ENCODE data around the gene AGAP1.
A peak's percentile ranks its signal among the peaks of the same experiment; 100 is the strongest.

AGAP1 gene

GRCh38 chr2:235958221-235958930, 464.5 kb downstream of the AGAP1 start:
- TF ChIP-seq, protein P1, sequence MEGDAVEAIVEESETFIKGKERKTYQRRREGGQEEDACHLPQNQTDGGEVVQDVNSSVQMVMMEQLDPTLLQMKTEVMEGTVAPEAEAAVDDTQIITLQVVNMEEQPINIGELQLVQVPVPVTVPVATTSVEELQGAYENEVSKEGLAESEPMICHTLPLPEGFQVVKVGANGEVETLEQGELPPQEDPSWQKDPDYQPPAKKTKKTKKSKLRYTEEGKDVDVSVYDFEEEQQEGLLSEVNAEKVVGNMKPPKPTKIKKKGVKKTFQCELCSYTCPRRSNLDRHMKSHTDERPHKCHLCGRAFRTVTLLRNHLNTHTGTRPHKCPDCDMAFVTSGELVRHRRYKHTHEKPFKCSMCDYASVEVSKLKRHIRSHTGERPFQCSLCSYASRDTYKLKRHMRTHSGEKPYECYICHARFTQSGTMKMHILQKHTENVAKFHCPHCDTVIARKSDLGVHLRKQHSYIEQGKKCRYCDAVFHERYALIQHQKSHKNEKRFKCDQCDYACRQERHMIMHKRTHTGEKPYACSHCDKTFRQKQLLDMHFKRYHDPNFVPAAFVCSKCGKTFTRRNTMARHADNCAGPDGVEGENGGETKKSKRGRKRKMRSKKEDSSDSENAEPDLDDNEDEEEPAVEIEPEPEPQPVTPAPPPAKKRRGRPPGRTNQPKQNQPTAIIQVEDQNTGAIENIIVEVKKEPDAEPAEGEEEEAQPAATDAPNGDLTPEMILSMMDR (IDR thresholded peaks at IDR 0.05; ENCODE audit: poor library complexity, severe bottlenecking) = no peak
- no peak for ATAC-seq (ENCODE audit: low read depth)

DNA sequence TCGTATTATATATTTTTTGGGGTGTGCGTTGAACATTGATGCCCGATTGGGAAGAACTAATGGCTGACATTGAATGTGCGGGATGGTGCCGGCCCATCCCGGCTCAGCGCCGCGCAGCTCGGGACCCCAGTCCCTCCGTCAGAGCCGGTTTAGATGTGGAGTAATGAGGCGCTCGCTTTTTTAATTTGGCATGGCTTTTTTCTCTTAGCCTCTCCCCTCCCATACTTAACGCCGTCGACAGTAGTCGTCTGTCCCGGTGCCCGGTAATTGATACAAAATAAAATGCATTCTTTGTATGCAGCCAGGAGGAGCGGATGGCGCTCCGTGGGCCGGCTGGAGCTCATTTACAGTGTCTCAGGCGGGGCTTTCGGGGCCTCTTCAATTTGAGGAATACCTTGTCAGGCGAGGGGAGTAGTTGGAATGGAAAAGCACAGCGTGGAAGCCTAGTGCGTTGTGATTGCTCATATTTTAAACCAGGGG, 465.1 kb downstream of the AGAP1 start:
- Histone ChIP-seq H3K36me3 (ENCODE audit: low read depth) (no peaks in the 10 kb centered on the region), H3K27me3 (ENCODE audit: insufficient read depth, poor library complexity, severe bottlenecking) (no peaks in the 10 kb centered on the region), H3K4me3 (ENCODE audit: severe bottlenecking) (no peak overlapping the region), H3K9me3 (ENCODE audit: severe bottlenecking) (no peaks in the 10 kb centered on the region), H3K4me1 (ENCODE audit: insufficient read depth, poor library complexity, severe bottlenecking) (no peaks in the 10 kb centered on the region), H3K27ac (ENCODE audit: poor library complexity, severe bottlenecking) (no peak overlapping the region)
- TF ChIP-seq, protein P1 (IDR thresholded peaks at IDR 0.05; ENCODE audit: poor library complexity, severe bottlenecking) = no peak
- DNase-seq (ENCODE audit: low spot score) (no peak), ATAC-seq (ENCODE audit: low read depth) (no peak)

More at GRCh38 chr2:235958221-235958930, 464.5 kb downstream of the AGAP1 start:
- DNase-seq (ENCODE audit: low spot score) = no peak
- Histone ChIP-seq H3K27me3 (ENCODE audit: insufficient read depth, poor library complexity, severe bottlenecking) (no peaks in the 10 kb centered on the region), H3K27ac (ENCODE audit: poor library complexity, severe bottlenecking) (no peak overlapping the region), H3K4me1 (ENCODE audit: insufficient read depth, poor library complexity, severe bottlenecking) (no peaks in the 10 kb centered on the region), H3K9me3 (ENCODE audit: severe bottlenecking) (no peaks in the 10 kb centered on the region), H3K4me3 (ENCODE audit: severe bottlenecking) (no peak overlapping the region), H3K36me3 (ENCODE audit: low read depth) (no peaks in the 10 kb centered on the region)

DNA sequence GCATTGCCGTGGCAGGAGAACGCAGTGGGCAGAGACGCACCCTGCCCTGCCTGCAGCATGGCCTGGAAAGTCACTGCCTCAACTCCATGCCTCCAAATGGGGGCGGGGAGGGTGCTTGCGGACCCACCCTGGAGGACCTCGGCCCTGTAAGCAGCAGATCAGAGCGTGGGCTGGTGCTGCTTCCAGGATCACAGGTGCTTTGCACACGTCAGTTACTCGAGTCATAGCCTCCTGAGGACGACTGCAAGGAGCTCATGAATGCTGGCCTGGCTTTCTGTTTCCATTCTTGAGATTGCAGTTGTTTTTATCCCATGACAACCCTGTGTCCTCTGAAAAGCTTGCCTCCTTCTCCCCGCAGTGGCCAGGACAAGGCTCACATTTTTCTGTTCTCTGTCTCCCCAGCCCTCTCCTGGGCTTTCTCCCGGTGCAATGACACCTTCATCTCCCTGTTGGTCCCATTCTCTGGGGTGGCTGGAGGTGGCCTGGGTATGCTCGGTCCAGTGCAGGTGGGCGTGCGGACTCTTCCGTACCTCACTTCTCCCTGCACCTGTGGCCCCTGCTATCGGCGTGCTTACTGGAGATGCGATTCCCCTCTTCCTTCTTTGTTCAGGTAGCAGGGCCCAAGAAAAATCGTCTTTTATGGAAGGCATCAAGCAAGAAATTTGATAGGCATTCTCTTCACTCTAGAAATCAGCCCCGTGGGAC, 466.3 kb downstream of the AGAP1 start:
- TF ChIP-seq, protein P1 (IDR thresholded peaks at IDR 0.05; ENCODE audit: poor library complexity, severe bottlenecking) = no peak
- no peaks in the 10 kb centered on the region for H3K27me3 ChIP-seq (ENCODE audit: insufficient read depth, poor library complexity, severe bottlenecking)
- peak; percentile 40 for DNase-seq (ENCODE audit: low spot score)
- H3K36me3 ChIP-seq (ENCODE audit: low read depth) = no peaks in the 10 kb centered on the region
- no peak overlapping the region for H3K27ac ChIP-seq (ENCODE audit: poor library complexity, severe bottlenecking)
- ATAC-seq (ENCODE audit: low read depth) = no peak
- no peaks in the 10 kb centered on the region for H3K9me3 ChIP-seq (ENCODE audit: severe bottlenecking)
- no peaks in the 10 kb centered on the region for H3K4me1 ChIP-seq (ENCODE audit: insufficient read depth, poor library complexity, severe bottlenecking)
- no peak overlapping the region for H3K4me3 ChIP-seq (ENCODE audit: severe bottlenecking)

- TF ChIP-seq, protein P1 (IDR thresholded peaks at IDR 0.05; ENCODE audit: poor library complexity, severe bottlenecking) = no peak
- Histone ChIP-seq H3K4me3 (ENCODE audit: severe bottlenecking) (no peak overlapping the region), H3K4me1 (ENCODE audit: insufficient read depth, poor library complexity, severe bottlenecking) (no peaks in the 10 kb centered on the region), H3K27me3 (ENCODE audit: insufficient read depth, poor library complexity, severe bottlenecking) (no peaks in the 10 kb centered on the region), H3K9me3 (ENCODE audit: severe bottlenecking) (no peaks in the 10 kb centered on the region), H3K36me3 (ENCODE audit: low read depth) (no peaks in the 10 kb centered on the region), H3K27ac (ENCODE audit: poor library complexity, severe bottlenecking) (no peak overlapping the region)
- DNase-seq (ENCODE audit: low spot score) (no peak), ATAC-seq (ENCODE audit: low read depth) (no peak)
These were observed 467.1 kb downstream of the AGAP1 start for GRCh38 chr2:235960716-235961640.

All from RWPE2 (cell line).